KMS-11 (cell line): ENCODE results near the gene CD4.

ENCODE experiments used
- H2AFZ ChIP-seq: fragments of 200-600 bp; sonication (generic); 2 replicates; pipeline ENCODE4 v1.6.1; 2016; ENCODE audit warnings: antibody characterized with exemption, mixed run types, low read depth
- H3K27ac ChIP-seq: fragments of 200-600 bp; sonication (generic); 2 replicates; pipeline ENCODE4 v1.6.1; 2016; ENCODE audit warnings: mild to moderate bottlenecking, mixed run types
- H3K27me3 ChIP-seq: fragments of 200-600 bp; sonication (generic); 2 replicates; pipeline ENCODE4 v1.6.1; 2017; ENCODE audit warnings: mild to moderate bottlenecking, low read depth, mixed run types, moderate library complexity; ENCODE audit not compliant: insufficient read depth
- H3K36me3 ChIP-seq: fragments of 200-600 bp; sonication (generic); 2 replicates; pipeline ENCODE4 v1.6.1; 2017; ENCODE audit warnings: mild to moderate bottlenecking, mixed run types; ENCODE audit not compliant: insufficient read depth
- H3K4me1 ChIP-seq: fragments of 200-600 bp; sonication (generic); 2 replicates; pipeline ENCODE4 v1.6.1; 2016; ENCODE audit warnings: mild to moderate bottlenecking, low read depth, mixed run types; ENCODE audit not compliant: poor library complexity, severe bottlenecking
- H3K4me2 ChIP-seq: fragments of 200-600 bp; sonication (generic); 2 replicates; pipeline ENCODE4 v1.7.0; 2016; ENCODE audit warnings: mild to moderate bottlenecking, mixed run types
- H3K4me3 ChIP-seq: fragments of 200-600 bp; sonication (generic); IDR thresholded peaks from 2 replicates; pipeline ENCODE4 v1.6.1; 2017; ENCODE audit warnings: low read depth, low read length, mixed read lengths; ENCODE audit not compliant: insufficient read depth
- H3K79me2 ChIP-seq: fragments of 200-600 bp; sonication (generic); 2 replicates; pipeline ENCODE4 v1.6.1; 2016; ENCODE audit warnings: low read depth, mixed run types; ENCODE audit not compliant: insufficient read depth
- H3K9ac ChIP-seq: fragments of 200-600 bp; sonication (generic); 2 replicates; pipeline ENCODE4 v1.6.1; 2016; ENCODE audit warnings: mild to moderate bottlenecking, mixed run types
- H4K20me1 ChIP-seq: fragments of 200-600 bp; sonication (generic); 2 replicates; pipeline ENCODE4 v1.6.1; 2016; ENCODE audit warnings: mild to moderate bottlenecking, mixed run types; ENCODE audit not compliant: insufficient read depth
- CTCF ChIP-seq: fragments of 200-600 bp; sonication (generic); conservative IDR thresholded peaks from 2 replicates; pipeline ENCODE4 v1.6.1; 2017; ENCODE audit warnings: low read depth, mild to moderate bottlenecking, antibody characterized with exemption, low read length, moderate library complexity, mixed read lengths

CD4 gene

GRCh38 chr12:6757028-6757690, 32.2 kb upstream of the CD4 start:
- no peaks in the 10 kb centered on the region for H3K36me3 ChIP-seq
- H2AFZ ChIP-seq: no peak overlapping the region
- H3K4me1 ChIP-seq: peaks cover 9% of the 10 kb centered on the region
- H3K27me3 ChIP-seq: no peaks in the 10 kb centered on the region
- peaks cover 5% of the 10 kb centered on the region; the same call in 1 of the 2 replicates for H3K79me2 ChIP-seq
- no peak overlapping the region for H3K27ac ChIP-seq
- TF ChIP-seq CTCF: no peak
- H3K4me3 ChIP-seq: no peak overlapping the region
- H4K20me1 ChIP-seq: no peaks in the 10 kb centered on the region
- no peak overlapping the region for H3K4me2 ChIP-seq
- no peak overlapping the region for H3K9ac ChIP-seq

GRCh38 chr12:6758506-6759095, 30.7 kb upstream of the CD4 start:
- H4K20me1 ChIP-seq: no peaks in the 10 kb centered on the region
- no peak overlapping the region for H3K4me2 ChIP-seq
- no peaks in the 10 kb centered on the region for H3K27me3 ChIP-seq
- no peak overlapping the region for H3K27ac ChIP-seq
- H3K9ac ChIP-seq: no peak overlapping the region
- no peak for TF ChIP-seq CTCF
- no peaks in the 10 kb centered on the region for H3K36me3 ChIP-seq
- no peak overlapping the region for H2AFZ ChIP-seq
- H3K79me2 ChIP-seq: no peaks in the 10 kb centered on the region
- no peak overlapping the region for H3K4me3 ChIP-seq
- peaks cover 10% of the 10 kb centered on the region for H3K4me1 ChIP-seq

GRCh38 chr12:6759741-6760140, 29.6 kb upstream of the CD4 start:
- Histone ChIP-seq H3K9ac (no peak overlapping the region), H3K4me3 (no peak overlapping the region), H3K4me2 (no peak overlapping the region), H3K36me3 (no peaks in the 10 kb centered on the region), H3K79me2 (no peaks in the 10 kb centered on the region), H2AFZ (no peak overlapping the region), H3K27ac (no peak overlapping the region), H4K20me1 (no peaks in the 10 kb centered on the region), H3K4me1 (peaks cover 15% of the 10 kb centered on the region), H3K27me3 (peaks cover 3% of the 10 kb centered on the region; the same call in 1 of the 2 replicates)
- no peak for TF ChIP-seq CTCF

- Histone ChIP-seq H3K4me1 (peaks cover 27% of the 10 kb centered on the region), H3K36me3 (no peaks in the 10 kb centered on the region), H3K4me2 (no peak overlapping the region), H3K4me3 (no peak overlapping the region), H4K20me1 (no peaks in the 10 kb centered on the region), H3K79me2 (no peaks in the 10 kb centered on the region), H3K27ac (no peak overlapping the region), H3K9ac (no peak overlapping the region), H2AFZ (no peak overlapping the region; the same call in 1 of the 2 replicates), H3K27me3 (peaks cover 10% of the 10 kb centered on the region; the same call in 1 of the 2 replicates)
- TF ChIP-seq CTCF: no peak
Observed at GRCh38 chr12:6763380-6763779, 25.9 kb upstream of the CD4 start.
